ENCODE data around the gene DGKA. TPM values are rescaled to one million over a fixed set of nuclear protein-coding genes. Genes with fewer than 3 reads are reported as not detected.
"Not testable (repeated sequence)": the region's sequence is repeated elsewhere in the genome, so short reads cannot be mapped to it uniquely, and the experiment has no call there.

DGKA gene
- total and polyA plus RNA-seq, 8 donors, result 15.5 to 53.9 (median 23.4) TPM

DNA sequence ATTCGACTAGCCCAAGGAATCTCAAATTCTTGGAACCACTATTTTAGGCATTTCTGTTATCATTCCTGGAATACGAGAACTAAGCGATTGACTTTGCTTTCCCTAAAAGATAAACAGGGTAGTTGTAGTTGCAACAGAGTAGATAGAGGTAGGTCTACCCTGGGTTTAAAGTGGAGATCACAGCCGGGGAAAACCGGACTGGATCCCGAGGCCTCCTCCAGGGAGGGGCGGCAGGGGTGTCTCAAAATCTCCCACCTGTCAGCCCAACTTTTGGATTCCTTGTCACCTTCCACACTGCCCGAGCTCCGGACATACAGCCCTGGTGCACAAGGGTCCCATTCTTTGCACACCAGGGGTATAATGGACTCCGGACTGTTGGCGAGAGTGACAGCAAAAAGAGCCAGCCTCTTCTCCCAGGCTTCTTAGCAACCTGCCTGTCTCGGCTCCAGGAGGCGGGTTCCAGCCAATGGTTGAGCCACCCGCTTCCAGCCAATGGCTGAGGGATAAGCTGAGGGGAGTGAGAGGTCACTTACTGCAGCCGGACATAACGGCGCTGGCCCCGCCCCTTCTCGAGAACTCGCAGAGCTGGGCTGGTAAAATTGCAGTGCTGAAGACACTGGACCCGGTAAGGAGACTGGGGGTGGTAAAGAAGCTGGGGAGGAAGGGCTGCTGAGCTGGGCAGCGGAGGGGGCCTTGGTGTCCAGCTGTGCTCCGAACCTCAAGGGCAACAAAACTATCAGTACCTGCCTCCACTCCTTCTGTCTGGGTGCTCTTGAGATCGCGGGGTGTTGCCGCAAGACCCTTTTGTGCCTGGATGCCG, 66.0 kb downstream of the DGKA start, which contains the start of gene SUOX:
SUOX (plus strand) TSS at position 562 of the 820 bp plus-strand sequence. CDS start 4,946 bp downstream, outside the sequence.
- TF ChIP-seq, protein P1, sequence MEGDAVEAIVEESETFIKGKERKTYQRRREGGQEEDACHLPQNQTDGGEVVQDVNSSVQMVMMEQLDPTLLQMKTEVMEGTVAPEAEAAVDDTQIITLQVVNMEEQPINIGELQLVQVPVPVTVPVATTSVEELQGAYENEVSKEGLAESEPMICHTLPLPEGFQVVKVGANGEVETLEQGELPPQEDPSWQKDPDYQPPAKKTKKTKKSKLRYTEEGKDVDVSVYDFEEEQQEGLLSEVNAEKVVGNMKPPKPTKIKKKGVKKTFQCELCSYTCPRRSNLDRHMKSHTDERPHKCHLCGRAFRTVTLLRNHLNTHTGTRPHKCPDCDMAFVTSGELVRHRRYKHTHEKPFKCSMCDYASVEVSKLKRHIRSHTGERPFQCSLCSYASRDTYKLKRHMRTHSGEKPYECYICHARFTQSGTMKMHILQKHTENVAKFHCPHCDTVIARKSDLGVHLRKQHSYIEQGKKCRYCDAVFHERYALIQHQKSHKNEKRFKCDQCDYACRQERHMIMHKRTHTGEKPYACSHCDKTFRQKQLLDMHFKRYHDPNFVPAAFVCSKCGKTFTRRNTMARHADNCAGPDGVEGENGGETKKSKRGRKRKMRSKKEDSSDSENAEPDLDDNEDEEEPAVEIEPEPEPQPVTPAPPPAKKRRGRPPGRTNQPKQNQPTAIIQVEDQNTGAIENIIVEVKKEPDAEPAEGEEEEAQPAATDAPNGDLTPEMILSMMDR (IDR thresholded peaks at IDR 0.05), result no peak
- H3K36me3 ChIP-seq, result peaks cover 0 to 22% (median 18%) of the 10 kb centered on the region in 3 donors
- peak; percentile 98 to 99 (median 99) for ATAC-seq
- peak; percentile 90 for FAIRE-seq
- WGBS, 2 donors, result 0 to 1% methylated on average over 27 of the region's 27 CpGs
- H3K27ac ChIP-seq, result peak within 1 kb of the TSS; percentile 61 to 83 (median 68)
- no peaks in the 10 kb centered on the region for H3K27me3 ChIP-seq
- peaks cover 0 to 17% (median 5%) of the 10 kb centered on the region in 3 donors for H3K4me1 ChIP-seq
- no peaks in the 10 kb centered on the region for H3K9me3 ChIP-seq
- peak within 1 kb of the TSS; percentile 44 to 67 (median 65) for H3K4me3 ChIP-seq
- intact Hi-C loops (cut with DNase I), result loop anchor here in 1 of 3 donors (5.0 kb wide), 1 partner anchor 40 kb away; no protein-coding TSS in a partner anchor
- DNase-seq, result peak; percentile 90 to 98 (median 97)

DNA sequence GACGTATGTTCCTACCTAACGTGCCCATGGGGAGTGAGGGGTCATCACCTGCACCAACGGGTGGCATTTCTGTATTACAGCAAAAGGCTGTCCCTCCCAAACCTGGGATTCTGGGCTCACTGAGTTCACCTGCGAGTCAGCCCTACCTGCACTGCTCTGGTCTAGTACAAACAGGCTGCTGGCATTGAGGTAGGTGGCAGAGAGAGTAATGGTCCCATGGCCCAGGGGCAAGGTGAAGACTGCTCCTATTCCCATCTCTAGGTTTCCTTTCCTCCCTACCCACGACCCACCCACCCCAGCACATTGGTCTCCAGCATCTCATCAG, 66.5 kb downstream of the DGKA start:
- peak; percentile 10 to 44 (median 31) for ATAC-seq
- H3K4me1 ChIP-seq, result peaks cover 0 to 17% (median 5%) of the 10 kb centered on the region in 3 donors
- DNase-seq, result peak in 1 of 6 donors; percentile 38
- peaks cover 0 to 16% (median 12%) of the 10 kb centered on the region in 3 donors for H3K36me3 ChIP-seq
- TF ChIP-seq, protein P1 (IDR thresholded peaks at IDR 0.05), result no peak
- intact Hi-C loops (cut with DNase I), result loop anchor here in 1 of 3 donors (5.0 kb wide), 1 partner anchor 40 kb away; no protein-coding TSS in a partner anchor
- no peaks in the 10 kb centered on the region for H3K9me3 ChIP-seq
- 1 to 2% methylated on average over 5 of the region's 5 CpGs for WGBS, 2 donors
- peak overlapping the region; percentile 61 to 83 (median 68) for H3K27ac ChIP-seq
- no peak for FAIRE-seq
- H3K27me3 ChIP-seq, result no peaks in the 10 kb centered on the region
- H3K4me3 ChIP-seq, result peak overlapping the region; percentile 44 to 67 (median 65)

DNA sequence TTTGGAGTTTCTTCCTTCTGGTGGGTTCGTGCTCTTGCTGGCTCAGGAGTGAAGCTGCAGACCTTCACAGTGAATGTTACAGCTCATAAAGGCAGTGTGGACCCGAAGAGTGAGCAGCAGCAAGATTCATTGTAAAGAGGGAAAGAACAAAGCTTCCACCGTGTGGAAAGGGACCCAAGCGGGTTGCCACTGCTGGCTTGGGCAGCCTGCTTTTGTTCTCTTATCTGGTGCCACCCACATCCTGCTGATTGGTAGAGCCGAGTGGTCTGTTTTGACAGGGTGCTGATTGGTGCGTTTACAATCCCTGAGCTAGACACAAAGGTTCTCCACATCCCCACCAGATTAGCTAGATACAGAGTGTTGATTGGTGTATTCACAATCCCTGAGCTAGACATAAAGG, 68.6 kb downstream of the DGKA start:
- not testable (repeated sequence) for H3K9me3 ChIP-seq, DNase-seq, H3K27ac ChIP-seq, FAIRE-seq, ATAC-seq, H3K36me3 ChIP-seq, H3K27me3 ChIP-seq, H3K4me3 ChIP-seq
- H3K4me1 ChIP-seq, result peaks cover 0 to 17% (median 5%) of the 10 kb centered on the region in 3 donors
- intact Hi-C loops (cut with DNase I), result loop anchor here in 1 of 3 donors (5.0 kb wide), 1 partner anchor 38 kb away; no protein-coding TSS in a partner anchor
- 73 to 74% methylated on average over 6 of the region's 6 CpGs for WGBS, 2 donors

DNA sequence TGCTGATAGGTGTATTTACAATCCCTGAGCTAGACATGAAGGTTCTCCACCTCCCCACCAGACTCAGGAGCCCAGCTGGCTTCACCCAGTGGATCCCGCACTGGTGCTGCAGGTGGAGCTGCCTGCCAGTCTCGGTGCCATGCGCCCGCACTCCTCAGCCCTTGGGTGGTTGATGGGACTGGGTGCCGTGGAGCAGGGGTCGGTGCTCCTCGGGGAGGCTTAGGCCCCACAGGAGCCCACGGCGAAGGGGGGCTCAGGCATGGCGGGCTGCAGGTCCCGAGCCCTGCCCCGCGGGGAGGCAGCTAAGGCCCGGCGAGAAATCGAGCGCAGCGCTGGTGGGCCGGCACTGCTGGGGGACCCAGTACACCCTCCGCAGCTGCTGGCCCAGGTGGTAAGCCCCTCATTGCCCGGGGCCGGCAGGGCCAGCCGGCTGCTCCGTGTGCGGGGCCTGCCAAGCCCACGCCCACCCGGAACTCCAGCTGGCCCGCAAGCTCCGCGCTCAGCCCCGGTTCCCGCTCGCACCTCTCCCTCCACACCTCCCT, 69.1 kb downstream of the DGKA start:
- H3K9me3 ChIP-seq, H3K27ac ChIP-seq, DNase-seq, FAIRE-seq, H3K4me3 ChIP-seq, ATAC-seq, H3K36me3 ChIP-seq, H3K27me3 ChIP-seq: not testable (repeated sequence)
- intact Hi-C loops (cut with DNase I), result loop anchor here in 1 of 3 donors (5.0 kb wide), 1 partner anchor 37 kb away; no protein-coding TSS in a partner anchor
- H3K4me1 ChIP-seq, result peaks cover 0 to 17% (median 5%) of the 10 kb centered on the region in 3 donors
- 95 to 96% methylated on average over 21 to 33 of the region's 33 CpGs for WGBS, 2 donors

DNA sequence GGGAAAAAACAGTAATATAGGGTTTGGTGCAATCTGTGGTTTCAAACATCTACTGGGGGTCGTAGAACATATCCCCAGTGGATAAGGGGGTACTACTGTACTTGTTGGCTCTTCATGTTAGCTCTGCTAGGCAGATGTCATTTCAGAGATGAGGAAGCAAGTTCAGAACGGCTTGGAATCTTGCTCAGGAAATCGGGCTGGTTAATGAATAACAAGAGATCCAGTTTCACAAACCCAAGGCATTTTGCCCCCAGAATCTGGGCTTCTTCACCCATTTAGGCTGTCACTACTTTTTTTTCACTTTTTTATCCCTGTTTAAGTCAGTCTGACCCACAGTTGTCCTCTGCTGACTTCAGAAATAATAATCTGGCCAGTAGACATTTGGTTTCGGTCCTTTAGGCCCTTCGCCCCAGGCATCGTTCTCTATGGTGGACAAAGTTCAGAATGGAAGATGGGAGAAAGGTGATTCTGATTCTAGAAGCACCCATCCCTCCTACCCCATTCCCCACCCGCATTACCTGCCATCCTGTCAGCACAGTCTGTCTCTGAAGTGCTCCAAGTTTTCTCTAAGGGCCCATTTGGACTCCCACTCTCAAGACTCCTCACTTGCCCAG, 70.6 kb downstream of the DGKA start:
- ATAC-seq, result no peak
- DNase-seq, result no peak
- peak overlapping the region in 2 of 4 donors; percentile 34 to 39 for H3K27ac ChIP-seq
- no peak overlapping the region for H3K4me3 ChIP-seq
- TF ChIP-seq, protein P1 (IDR thresholded peaks at IDR 0.05), result no peak
- peaks cover 0 to 17% (median 5%) of the 10 kb centered on the region in 3 donors for H3K4me1 ChIP-seq
- peaks cover 0 to 4% (median 0%) of the 10 kb centered on the region in 3 donors for H3K36me3 ChIP-seq
- 51 to 56% methylated on average over 7 of the region's 7 CpGs for WGBS, 2 donors
- no peaks in the 10 kb centered on the region for H3K9me3 ChIP-seq
- intact Hi-C loops (cut with DNase I), result no loop called here
- H3K27me3 ChIP-seq, result no peaks in the 10 kb centered on the region
- no peak for FAIRE-seq

DNA sequence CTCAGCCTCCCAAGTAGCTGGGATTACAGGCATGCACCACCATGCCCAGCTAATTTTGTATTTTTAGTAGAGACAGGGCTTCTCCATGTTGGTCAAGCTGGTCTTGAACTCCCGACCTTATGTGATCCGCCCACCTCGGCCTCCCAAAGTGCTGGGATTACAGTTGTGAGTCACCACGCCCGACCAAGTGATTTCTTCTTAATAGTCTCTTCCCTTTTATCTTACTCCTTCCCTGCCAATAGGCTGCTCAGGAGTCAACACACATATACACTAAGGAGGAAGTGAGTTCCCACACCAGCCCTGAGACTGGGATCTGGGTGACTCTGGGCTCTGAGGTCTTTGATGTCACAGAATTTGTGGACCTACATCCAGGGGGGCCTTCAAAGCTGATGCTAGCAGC, 72.4 kb downstream of the DGKA start:
- ATAC-seq; H3K36me3 ChIP-seq; H3K4me3 ChIP-seq; intact Hi-C loops (cut with DNase I); H3K27ac ChIP-seq; FAIRE-seq; DNase-seq; H3K9me3 ChIP-seq; H3K4me1 ChIP-seq; H3K27me3 ChIP-seq: not testable (repeated sequence)
- WGBS, 2 donors, result 85 to 91% methylated on average over 5 of the region's 5 CpGs

Measured in pancreas (tissue), 10 donors.